Adrenal gland (tissue), 5 donors: ENCODE results near the gene TNFAIP8.

Experiments
- POLR2A ChIP-seq, 2 donors: fragments of 450-650 bp; IDR thresholded peaks; one replicate each; pipeline ENCODE4 v1.6.1; 2017; ENCODE audit warnings: antibody characterized with exemption in 2 of 2, mild to moderate bottlenecking in 2 of 2, moderate library complexity in 1 of 2
- TF ChIP-seq, protein P1 (sequence below), 6 experiments: fragments of 450-650 bp in 4 of 6; fragments of 200-600 bp in 2 of 6; sonication (generic) in 1 of 6; IDR thresholded peaks; 1 replicate in 5 of 6; 2 replicates in 1 of 6; pipeline versions ENCODE4 v1.5.1 to v1.8.0; 2016 to 2021; ENCODE audit warnings: antibody characterized with exemption in 6 of 6, mild to moderate bottlenecking in 2 of 6, moderate library complexity in 1 of 6
- donor health status: DM: no; HTN: no; CAD: no.

DNA sequence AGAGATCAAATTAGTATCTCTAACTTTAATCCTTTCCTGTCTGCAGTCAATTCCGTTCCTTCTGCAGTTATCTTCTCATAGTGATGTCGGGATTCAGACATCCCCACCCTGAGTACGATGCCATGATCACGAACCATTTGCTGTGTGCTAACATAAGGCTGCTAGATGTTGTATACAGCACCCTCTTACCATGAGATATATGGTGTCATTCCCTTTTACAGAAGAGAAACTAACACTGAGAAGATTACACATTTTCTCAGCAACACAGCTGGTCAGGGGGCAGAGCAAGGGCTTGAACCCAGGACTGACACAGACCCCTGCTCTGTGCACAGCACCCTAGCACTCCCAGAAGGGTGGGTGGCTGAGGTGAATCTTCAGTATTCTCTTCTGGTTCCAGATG is 49.6 kb downstream of the TNFAIP8 start:
- TF ChIP-seq, protein P1, sequence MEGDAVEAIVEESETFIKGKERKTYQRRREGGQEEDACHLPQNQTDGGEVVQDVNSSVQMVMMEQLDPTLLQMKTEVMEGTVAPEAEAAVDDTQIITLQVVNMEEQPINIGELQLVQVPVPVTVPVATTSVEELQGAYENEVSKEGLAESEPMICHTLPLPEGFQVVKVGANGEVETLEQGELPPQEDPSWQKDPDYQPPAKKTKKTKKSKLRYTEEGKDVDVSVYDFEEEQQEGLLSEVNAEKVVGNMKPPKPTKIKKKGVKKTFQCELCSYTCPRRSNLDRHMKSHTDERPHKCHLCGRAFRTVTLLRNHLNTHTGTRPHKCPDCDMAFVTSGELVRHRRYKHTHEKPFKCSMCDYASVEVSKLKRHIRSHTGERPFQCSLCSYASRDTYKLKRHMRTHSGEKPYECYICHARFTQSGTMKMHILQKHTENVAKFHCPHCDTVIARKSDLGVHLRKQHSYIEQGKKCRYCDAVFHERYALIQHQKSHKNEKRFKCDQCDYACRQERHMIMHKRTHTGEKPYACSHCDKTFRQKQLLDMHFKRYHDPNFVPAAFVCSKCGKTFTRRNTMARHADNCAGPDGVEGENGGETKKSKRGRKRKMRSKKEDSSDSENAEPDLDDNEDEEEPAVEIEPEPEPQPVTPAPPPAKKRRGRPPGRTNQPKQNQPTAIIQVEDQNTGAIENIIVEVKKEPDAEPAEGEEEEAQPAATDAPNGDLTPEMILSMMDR (IDR thresholded peaks at IDR 0.05), result no peak
- no peak for TF ChIP-seq POLR2A (IDR thresholded peaks at IDR 0.05)
